Putamen (tissue), 1 donor: ENCODE data around the gene PCBP4.
"Not testable (repeated sequence)": the region's sequence is repeated elsewhere in the genome, so short reads cannot be mapped to it uniquely, and the experiment has no call there.

ENCODE experiments used
- DNase-seq: peaks from one replicate; pipeline ENCODE4 v3.0.0-alpha.2; 2016; ENCODE audit warnings: low spot score

PCBP4 gene

GRCh38 chr3:51994530-51994929, 27.3 kb upstream of the PCBP4 start:
- no peak for DNase-seq

DNA sequence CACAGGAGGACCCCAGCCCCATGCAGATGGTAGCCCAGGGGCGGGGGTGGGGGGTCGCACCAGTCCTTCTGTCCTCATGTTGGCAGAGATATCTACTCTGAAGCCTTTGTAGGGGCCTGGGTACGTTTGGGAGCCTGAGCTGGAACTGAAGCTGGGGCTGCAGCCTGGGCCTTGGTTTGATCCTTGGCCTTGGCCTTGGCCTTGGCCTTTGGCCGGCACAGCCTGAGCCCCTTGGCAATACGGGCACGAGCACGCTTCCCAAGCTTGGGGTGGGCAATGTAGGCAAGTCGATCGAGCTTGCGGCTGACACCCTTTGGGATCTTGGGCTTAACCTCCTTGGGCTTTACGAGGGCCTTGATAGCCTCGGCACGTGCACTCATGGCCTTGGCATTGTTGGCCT, 26.4 kb upstream of the PCBP4 start:
- not testable (repeated sequence) for DNase-seq

DNA sequence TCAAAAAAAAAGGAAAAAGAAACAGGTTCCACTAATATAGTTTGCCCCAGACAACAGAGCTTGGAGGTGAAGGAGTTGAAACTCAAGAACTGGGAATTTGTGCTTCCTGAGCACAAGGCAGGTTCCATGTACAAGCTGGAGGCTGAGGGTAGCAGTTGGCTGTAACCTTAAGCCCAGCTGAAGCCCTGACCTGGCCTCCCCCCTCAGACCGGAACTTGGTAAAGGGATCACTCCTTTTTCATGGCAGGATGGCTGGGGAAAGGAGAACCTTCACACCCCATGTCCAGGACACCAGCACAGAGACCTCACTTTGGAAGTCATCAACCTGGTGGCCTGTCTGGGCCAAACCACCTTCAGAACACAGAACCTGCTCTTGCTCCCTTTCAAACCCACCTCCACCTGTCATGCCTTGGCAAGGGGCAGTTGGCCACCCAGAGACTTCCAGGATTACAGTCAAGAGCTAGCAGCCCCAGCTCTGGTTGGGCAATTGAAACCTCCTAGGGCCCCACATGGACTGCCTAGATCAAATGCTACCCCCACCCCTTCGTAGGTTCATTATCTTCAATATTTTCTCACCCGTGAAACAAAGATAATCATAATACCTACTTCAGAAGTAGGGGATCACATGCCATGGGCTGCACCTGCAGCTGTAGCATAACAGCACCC, 24.9 kb upstream of the PCBP4 start:
- no peak for DNase-seq

DNA sequence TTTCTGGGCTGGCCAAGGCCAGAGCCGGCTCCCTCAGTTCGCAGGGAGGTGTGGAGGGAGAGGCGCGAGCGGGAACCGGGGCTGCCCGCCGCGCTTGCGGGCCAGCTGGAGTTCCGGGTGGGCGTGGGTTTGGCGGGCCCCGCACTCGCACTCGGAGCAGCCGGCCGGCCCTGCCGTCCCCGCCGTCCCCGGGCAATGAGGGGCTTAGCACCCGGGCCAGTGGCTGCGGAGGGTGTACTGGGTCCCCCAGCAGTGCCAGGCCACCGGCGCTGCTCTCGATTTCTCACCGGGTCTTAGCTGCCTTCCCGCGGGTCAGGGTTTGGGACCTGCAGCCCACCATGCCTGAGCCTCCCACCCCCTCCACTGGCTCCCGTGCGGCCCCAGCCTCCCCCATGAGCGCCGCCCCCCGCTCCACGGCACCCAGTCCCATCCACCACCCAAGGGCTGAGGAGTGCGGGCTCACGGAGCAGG, 23.3 kb upstream of the PCBP4 start:
- DNase-seq, result not testable (repeated sequence)

GRCh38 chr3:51988286-51989146, 21.3 kb upstream of the PCBP4 start:
- DNase-seq, result no peak

DNA sequence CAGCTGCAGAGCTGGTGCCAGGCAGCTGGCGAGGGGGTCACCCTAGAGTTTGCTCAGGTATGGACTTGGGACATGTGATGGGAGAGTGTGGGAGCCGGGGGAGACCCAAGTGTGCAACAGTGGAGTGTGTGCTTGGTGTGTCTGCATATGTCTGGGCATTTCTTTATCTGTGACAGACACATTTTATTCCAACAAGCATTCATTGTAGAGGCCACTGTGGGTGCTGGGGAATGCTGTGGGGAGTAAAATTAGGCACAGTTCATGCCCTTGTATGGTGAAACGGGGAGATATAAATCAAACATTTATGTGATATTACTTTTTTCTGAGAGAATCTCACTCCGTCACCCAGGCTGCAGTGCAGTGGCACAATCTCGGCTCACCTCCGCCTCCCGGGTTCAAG, 20.3 kb upstream of the PCBP4 start:
- no peak for DNase-seq

DNA sequence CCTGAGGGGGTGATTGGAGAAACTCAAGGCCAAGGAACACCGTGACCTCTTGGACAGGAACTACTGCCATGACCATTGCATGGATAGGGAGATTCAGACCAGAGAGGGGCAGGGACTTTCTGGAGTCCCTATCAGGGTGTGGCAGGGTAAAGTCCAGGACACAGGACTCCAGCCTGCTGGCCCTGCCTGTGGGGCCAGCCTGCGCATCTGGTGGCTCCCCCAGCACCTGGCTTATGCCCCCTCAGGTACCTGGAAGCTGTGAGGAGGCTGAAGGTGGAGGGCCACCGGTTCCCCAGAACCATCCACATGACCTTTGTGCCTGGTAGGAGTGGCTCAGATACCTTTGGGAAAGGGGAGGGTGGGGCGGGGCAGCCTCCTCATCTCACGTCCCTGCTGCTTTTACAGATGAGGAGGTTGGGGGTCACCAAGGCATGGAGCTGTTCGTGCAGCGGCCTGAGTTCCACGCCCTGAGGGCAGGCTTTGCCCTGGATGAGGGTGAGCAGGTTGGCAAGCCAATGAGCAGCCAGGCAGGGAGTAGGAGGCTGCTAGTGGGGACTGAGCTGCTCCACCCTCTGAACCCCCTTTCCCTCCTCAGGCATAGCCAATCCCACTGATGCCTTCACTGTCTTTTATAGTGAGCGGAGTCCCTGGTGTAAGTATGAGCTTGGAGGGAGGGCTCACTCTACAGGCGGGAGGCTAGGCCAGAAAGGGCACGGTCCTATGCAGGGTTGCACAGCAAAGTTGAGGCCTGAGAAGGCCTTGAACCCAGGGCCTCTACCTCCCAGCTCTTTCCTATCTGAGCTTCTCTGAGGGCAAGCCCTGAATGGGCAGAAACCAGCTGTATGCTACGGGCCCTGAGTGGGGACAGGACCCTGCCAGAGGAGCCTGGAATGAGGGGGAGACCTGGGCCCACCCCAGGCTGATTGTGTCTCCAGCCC, 19.0 kb upstream of the PCBP4 start:
- DNase-seq, result no peak

DNA sequence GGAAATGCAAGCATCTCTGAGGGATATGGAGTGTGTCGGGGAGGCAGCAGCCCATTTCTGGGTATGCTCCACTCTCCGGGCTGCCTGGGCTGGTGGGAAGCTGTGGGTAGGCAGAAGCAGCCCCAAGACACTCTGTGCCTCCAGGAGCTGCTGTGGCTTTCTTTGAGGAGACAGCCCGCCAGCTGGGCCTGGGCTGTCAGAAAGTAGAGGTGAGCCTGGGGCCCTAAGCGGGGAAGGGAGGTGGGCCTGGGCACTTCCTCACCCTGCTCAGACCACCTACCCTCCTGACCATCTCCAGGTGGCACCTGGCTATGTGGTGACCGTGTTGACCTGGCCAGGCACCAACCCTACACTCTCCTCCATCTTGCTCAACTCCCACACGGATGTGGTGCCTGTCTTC, 17.8 kb upstream of the PCBP4 start:
- no peak for DNase-seq

GRCh38 chr3:51984269-51984647, 17.0 kb upstream of the PCBP4 start:
- no peak for DNase-seq

- no peak for DNase-seq
Observed at GRCh38 chr3:51983578-51984268, 16.5 kb upstream of the PCBP4 start.

DNA sequence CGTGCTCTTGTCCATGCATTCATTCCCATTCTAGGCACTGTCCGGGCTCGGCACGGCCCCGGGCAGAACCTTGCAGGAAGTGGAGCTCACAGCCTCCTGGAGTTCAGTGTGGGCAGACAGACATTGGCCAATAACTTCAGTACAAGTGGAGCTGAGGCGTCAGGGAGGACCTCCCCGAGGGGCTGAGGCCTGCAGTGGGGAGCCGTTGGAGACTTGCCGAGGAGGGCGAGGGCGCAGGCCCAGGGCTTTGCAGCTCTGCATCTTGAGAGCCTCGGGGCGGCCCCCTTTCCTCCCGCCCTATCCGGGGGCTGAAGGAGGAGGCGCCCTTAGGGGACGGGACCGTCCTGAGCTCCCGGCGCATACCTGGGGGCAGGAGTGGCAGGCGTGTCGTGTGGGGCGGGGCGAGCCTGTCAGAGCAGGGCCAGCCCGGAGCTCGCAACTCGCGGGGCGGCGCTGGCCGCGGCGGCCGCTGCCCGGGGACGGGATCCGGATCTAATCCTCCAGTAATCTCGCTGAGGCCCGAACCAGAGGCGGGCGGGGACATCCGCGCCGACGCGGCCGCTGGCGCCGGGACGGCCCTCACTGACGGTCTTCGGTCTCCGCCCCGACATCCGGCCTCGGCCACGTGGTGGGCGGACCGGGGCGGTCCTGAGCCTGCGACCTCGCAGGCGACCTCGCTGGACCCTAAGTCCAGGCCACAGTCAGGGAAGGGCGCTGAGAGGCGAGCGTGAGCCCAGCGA, 15.8 kb upstream of the PCBP4 start, which contains the start of gene ACY1:
ACY1 (plus strand) TSS at position 698 of the 740 bp plus-strand sequence. CDS start 530 bp downstream, outside the sequence.
- DNase-seq, result peak; percentile 83

DNA sequence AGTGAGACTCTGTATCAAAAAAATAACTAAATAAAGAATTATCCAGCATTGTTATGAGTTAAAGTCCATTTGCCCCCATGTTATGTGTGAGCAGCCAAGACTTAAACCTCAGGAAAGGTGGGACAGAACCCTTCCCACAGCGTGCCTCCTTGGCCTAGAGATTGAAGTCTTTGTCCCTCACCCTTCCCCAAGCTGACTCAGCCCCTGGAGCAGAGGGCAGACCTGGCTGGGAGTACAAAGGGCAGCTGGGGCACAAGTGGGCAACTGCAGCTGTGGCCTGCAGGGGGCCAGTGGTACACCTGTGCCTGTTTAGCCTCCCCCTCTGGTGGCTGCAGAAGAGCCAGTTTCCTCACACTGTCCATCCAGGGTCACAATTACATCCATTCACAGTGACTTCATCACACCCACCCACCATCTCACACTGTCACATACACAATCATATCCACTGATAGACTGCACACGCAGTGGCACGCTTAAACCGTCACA, 15.1 kb upstream of the PCBP4 start:
- no peak for DNase-seq

- no peak for DNase-seq
Observed at GRCh38 chr3:51980253-51980652, 13.0 kb upstream of the PCBP4 start.

DNA sequence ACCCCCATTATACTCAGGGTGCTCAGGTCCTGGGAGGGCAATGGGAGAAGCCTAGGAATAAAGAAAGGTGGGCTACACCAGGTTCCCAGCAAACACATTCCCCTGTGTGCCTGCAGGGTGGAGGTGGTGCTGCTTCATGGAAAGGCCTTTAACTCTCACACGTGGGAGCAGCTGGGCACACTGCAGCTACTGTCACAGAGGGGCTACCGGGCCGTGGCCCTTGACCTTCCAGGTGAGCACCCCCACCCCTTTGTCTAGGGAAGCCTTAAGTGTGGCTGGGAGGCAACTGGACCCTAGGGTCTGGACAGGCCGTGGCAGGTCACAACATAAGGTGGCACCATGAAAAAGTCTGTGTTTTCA, 10.9 kb upstream of the PCBP4 start:
- no peak for DNase-seq

GRCh38 chr3:51977446-51978142, 10.3 kb upstream of the PCBP4 start:
- no peak for DNase-seq

DNA sequence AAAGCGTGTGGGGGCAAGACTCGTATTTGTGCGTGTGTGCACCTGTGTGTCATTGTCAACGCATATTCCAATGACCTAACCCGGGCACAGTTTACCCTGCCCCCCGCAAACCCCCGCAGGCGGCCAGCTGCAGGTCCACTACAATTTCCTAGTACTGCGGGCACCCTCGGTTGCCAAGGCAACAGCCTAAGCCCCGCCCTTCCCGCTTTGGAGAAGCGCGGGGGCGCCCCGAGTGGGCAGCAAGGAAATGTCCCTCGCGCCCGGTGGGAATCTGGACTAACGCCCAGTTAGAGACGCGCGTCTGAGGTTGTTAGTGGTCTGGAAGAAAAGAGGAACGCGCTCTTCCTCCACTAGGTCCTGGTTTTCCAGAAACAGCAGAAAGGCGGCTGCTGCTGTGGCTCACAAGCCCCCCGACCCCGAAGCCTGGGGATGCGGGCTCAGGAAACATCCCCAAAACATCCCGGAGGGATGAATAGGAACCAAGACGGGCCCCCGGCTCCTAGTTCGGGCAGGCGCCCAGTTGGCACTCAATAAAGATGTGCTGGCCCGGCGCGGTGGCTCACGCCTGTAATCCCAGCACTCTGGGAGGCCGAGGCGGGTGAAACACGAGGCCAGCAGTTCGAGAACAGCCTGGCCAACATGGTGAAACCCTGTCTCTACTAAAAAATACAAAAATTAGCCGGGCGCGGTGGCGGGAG, 8.7 kb upstream of the PCBP4 start:
- peak; percentile 83 for DNase-seq

DNA sequence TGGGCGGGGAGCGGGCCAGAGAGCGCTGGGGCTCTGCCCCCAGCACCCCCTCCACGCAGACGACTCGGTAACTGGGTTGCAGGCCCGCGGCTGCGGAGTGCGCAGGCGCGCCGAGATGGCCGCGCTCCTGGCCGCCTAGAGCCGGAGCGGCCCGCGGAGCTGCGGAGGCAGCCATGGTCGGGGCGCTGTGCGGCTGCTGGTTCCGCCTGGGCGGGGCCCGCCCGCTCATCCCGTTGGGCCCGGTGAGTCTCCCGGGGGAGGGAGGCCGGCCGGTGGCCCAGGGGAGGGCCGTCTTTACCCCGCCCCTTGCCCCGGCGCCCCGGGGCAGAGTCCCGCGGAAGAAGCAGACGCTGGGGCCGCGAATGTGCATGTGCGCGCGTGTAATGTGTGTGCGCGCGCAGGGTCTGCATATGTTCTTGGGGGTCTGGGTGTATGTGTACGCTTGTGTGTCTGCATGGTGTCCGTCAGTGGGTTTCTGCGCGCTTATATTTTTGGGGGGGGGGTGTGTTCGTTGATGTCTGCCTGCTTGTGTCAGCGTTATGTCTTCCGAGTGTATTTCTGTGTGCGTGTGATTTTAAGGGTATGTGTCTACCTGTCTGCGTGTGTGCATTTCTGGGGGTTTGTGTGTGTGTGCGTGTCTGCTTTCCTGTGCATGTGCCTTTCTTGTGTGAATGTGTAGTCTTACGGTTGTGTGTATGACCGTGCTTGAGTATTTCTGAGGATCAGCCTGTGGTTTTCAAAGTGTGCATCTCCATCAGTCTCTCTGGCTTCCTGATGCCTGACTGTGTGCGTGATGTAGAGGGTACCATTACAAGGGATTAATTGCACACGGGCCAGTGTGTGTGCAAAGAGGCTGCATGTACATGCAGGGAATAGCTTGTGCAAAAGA, 8.0 kb upstream of the PCBP4 start, which contains the start of gene ABHD14A:
ABHD14A (plus strand) TSS at position 102 of the 889 bp plus-strand sequence; CDS start at position 174, 72 bp downstream.
- peak; percentile 82 for DNase-seq

GRCh38 chr3:51974277-51974962, 7.2 kb upstream of the PCBP4 start:
- no peak for DNase-seq
